Measurements from ENCODE around the gene ARL6. TPM values are rescaled to one million over a fixed set of nuclear protein-coding genes. Genes with fewer than 3 reads are reported as not detected.

ARL6 gene
- total RNA-seq, 1 experiment from 2014 or later: 7.1 TPM

- Histone ChIP-seq H3K27ac (ENCODE audit: insufficient read length, low read depth, low read length) (no peak overlapping the region), H3K9ac (ENCODE audit: extremely low read depth, insufficient read length, low read length) (no peak overlapping the region), H3K18ac (ENCODE audit: insufficient read length, low read depth, low read length) (no peak overlapping the region), H4K20me1 (ENCODE audit: control insufficient read depth, insufficient read depth, insufficient read length) (no peaks in the 10 kb centered on the region), H3T11ph (ENCODE audit: low read length) (no peak overlapping the region), H4K8ac (replicated peaks; ENCODE audit: insufficient read length, low read depth, low read length) (no peak overlapping the region), H3K4ac (ENCODE audit: low read depth, low read length) (no peak overlapping the region), H2BK20ac (ENCODE audit: low read depth, low read length, poor library complexity, severe bottlenecking) (no peak overlapping the region), H2AFZ (ENCODE audit: low read length) (no peak overlapping the region), H3K27me3 (ENCODE audit: insufficient read depth, low read length) (no peaks in the 10 kb centered on the region), H3K23me2 (ENCODE audit: insufficient read length, low read depth, low read length, poor library complexity, severe bottlenecking) (peaks cover 5% of the 10 kb centered on the region), H4K91ac (ENCODE audit: insufficient read length, low read depth, low read length) (no peak overlapping the region), H3K79me1 (ENCODE audit: insufficient read depth, low read depth, low read length, poor library complexity, severe bottlenecking) (no peaks in the 10 kb centered on the region), H3K23ac (ENCODE audit: insufficient read length, low read depth, low read length) (no peak overlapping the region), H3K14ac (ENCODE audit: insufficient read depth, low read length) (no peak overlapping the region), H2BK12ac (ENCODE audit: insufficient read length, low read depth, low read length) (no peak overlapping the region), H3K4me2 (ENCODE audit: insufficient read depth, insufficient read length, low read length) (no peak overlapping the region), H3K9me3 (ENCODE audit: control insufficient read depth, low read depth, low read length) (no peaks in the 10 kb centered on the region), H2BK5ac (ENCODE audit: insufficient read length, low read length) (no peak overlapping the region), H4K5ac (ENCODE audit: insufficient read length, low read depth, low read length) (no peak overlapping the region), H2BK120ac (ENCODE audit: low read depth, low read length, poor library complexity, severe bottlenecking) (no peak overlapping the region), H2AK5ac (ENCODE audit: insufficient read length, low read length) (no peak overlapping the region), H3K79me2 (ENCODE audit: insufficient read depth, low read length) (no peaks in the 10 kb centered on the region), H3K4me1 (ENCODE audit: insufficient read depth, low read length) (no peaks in the 10 kb centered on the region), H2BK15ac (ENCODE audit: low read depth, low read length) (no peak overlapping the region), H3K56ac (ENCODE audit: insufficient read length, low read depth, low read length) (no peak overlapping the region)
- Mint-ChIP-seq H3K9me3 (no peaks in the 10 kb centered on the region), H3K27ac (no peak overlapping the region), H3K36me3 (ENCODE audit: insufficient read depth in 1 of 3, low read depth in 3 of 3) (no peaks in the 10 kb centered on the region), H3K4me3 (no peak overlapping the region), H3K4me1 (peaks cover 11% of the 10 kb centered on the region in 2 experiments), H3K27me3 (ENCODE audit: low read depth) (peaks cover 18% of the 10 kb centered on the region)
- no peak for DNase-seq
- TF ChIP-seq CTCF (conservative IDR thresholded peaks at IDR 0.05): no peak
- WGBS (ENCODE audit: extremely low coverage, insufficient read length, low lambda C conversion rate): no CpG with 5 or more reads among the region's 2 CpGs
Observed at GRCh38 chr3:97816811-97817210, 52.3 kb downstream of the ARL6 start.
